GM19043 (cell line): ENCODE data around the gene FBXW9.
"Not testable (repeated sequence)": the region's sequence is repeated elsewhere in the genome, so short reads cannot be mapped to it uniquely, and the experiment has no call there.

Experiments used
- ATAC-seq: cut with Tn5 transposase; IDR thresholded peaks from one replicate; pipeline ENCODE4 v1.9.1; 2021; ENCODE audit warnings: low read depth; ENCODE audit not compliant: unreplicated experiment

Gene FBXW9

GRCh38 chr19:12685831-12686230 lies 10.6 kb downstream of the FBXW9 start:
- no peak for ATAC-seq

GRCh38 chr19:12681074-12681987 lies 15.1 kb downstream of the FBXW9 start, which contains the start of gene DHPS:
Gene DHPS (minus strand): TSS chr19:12681880. CDS start chr19:12681766, 114 bp downstream.
- ATAC-seq = peak; percentile 61

DNA sequence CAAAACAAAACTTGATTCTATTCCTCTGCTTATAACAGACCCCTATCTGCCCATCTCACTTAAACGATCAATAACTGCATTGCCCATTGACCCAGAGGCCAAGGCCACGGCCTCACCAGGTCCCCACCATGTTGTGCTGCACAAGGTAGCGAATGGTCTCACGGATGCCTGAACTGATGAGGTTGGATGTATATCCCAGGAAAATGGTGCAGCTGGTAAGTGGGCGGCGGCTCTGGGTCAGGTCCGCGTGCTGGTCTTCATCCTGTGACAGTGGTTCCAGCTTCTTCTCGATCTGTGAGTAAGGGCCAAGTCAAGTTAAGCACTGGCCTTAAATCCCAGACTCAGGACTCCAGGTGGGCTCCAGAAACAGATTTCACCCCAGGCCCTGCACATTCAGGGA lies 16.4 kb downstream of the FBXW9 start:
- no peak for ATAC-seq

DNA sequence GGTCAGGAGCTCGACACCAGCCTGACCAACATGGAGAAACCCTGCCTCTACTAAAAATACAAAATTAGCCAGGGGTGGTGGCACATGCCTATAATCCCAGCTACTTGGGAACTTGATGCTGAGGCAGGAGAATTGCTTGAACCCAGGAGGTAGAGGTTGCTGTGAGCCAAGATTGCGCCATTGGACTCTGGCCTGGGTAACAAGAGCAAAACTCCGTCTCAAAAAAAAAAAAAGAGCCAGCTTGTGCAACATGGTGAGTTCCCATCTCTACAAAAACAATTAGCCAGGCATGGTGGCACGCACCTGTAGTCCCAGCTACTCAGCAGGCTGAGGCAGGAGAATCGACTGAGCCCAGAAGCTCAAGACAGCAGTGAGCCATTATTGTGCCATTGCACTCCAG lies 18.4 kb downstream of the FBXW9 start:
- not testable (repeated sequence) for ATAC-seq

GRCh38 chr19:12676928-12677327 lies 19.5 kb downstream of the FBXW9 start:
- no peak for ATAC-seq

DNA sequence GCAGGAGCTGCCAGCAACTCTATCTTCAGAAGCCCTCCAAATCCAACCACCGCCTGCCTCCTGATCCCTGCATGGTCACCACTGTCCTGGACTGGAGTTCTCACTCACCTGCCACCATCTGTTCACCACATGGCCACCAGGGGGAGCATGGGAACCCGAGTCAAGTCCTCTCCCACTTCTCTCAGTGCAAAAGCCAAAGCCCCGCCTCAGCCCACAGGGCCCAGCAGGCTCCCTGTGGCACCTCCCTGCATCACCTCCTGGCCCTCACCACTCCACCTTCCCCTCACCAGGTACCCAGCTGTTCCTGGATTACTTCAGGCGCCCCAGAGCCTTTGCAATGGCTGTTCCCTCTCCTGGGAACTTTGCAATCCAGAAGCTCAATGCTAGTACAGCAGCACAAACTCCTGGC lies 20.0 kb downstream of the FBXW9 start:
- ATAC-seq = no peak

DNA sequence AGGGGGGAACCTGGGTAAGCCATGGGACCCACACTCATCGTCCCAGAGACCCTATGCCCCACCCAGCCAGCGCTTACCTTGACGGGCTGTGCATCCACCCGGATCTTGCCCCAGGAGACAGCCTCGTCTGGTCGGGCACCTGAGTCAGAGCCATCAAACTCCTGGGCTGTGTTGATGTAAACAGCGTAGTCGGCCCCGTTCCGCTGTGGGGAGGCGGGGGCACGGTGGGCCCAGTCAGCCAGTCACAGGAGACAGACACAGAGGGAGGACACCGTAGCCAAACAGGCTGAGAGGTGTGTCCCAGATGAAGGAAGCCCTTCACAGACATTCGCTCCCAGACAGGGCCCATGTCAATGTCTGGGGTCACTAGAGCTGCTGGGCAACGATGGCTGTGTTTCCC lies 20.5 kb downstream of the FBXW9 start:
- no peak for ATAC-seq

DNA sequence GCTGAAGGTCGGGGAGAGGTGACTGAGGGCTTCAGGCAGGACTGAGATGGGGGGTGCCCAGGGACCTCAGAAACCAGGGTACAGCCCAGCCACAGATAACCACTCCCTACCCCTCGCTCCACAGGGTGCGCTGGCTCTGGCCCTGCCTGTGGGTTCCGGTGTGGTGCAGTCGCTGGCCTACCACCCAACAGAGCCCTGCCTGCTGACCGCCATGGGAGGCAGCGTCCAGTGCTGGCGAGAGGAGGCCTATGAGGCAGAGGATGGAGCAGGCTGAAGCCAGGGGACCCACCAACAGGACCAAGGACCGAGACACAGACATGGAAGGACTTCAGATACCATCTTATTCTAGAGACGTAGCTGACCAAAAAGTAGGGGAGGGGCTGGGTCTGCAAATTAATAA lies 21.0 kb downstream of the FBXW9 start:
- ATAC-seq = no peak

DNA sequence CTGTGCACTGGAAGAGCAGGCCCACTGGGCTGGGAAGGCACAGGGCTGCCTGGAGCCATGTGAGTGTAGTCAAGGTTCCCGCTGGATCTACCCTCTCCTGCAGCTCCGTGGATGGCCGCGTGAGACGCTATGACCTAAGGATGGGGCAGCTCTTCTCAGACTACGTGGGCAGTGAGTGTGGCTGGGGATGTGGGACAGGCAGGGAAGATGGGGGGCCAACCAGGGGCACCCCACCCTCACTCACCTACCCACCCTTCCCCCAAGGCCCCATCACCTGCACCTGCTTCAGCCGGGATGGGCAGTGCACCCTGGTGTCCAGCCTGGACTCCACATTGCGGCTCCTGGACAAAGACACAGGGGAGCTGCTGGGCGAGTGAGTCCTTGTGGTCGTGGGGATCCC lies 23.7 kb downstream of the FBXW9 start:
- ATAC-seq = no peak

GRCh38 chr19:12670159-12670928 lies 26.1 kb downstream of the FBXW9 start:
- ATAC-seq = no peak

DNA sequence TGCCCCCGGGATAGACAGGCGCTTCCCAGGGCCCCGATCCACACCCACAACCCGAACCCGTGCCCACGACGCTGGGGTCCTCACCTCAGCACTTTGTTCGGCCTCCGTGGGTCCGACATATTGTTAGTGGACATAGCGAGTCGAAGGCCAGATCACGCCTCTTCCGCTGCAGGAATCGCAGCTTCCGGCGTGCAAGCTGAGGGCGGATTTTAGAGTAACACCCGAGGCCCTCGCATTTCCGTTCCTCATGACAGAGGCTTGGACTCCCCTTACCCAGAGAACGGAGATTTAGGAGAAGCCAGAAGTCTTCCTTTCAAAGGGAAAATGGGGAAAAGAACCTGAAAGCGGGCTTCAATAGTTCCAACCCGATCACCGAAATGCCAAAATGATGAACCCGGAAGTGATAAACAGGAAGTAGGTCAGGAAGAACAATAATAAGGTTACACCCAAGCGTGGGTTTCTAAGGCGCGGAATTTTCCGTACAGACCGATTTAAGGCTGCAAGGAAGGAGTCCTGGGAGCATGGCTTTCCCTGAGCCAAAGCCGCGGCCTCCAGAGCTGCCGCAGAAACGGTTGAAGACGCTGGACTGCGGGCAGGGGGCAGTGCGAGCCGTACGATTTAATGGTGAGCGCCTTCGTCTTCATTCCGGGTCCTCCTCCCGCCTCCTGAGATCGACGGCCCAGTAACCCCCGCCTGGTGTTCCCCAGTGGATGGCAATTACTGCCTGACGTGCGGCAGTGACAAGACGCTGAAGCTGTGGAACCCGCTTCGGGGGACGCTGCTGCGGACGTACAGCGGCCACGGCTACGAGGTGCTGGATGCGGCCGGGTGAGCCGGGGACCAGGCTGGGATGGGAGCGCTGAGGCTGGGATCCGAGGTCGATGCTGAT lies 26.9 kb downstream of the FBXW9 start:
- no peak for ATAC-seq

GRCh38 chr19:12668932-12669269 lies 27.5 kb downstream of the FBXW9 start:
- no peak for ATAC-seq

- no peak for ATAC-seq
These were observed 28.1 kb downstream of the FBXW9 start for GRCh38 chr19:12668346-12668745.

GRCh38 chr19:12667731-12668302 lies 28.6 kb downstream of the FBXW9 start:
- no peak for ATAC-seq

GRCh38 chr19:12666265-12667048 lies 30.0 kb downstream of the FBXW9 start, which contains the start of the genes MAN2B1 and WDR83:
Gene MAN2B1 (minus strand): TSS chr19:12666742. CDS start chr19:12666701, 41 bp downstream.
Gene WDR83 (plus strand): TSS chr19:12666807. CDS start chr19:12669791, 2,984 bp downstream.
- ATAC-seq = no peak

GRCh38 chr19:12665671-12666264 lies 30.7 kb downstream of the FBXW9 start:
- no peak for ATAC-seq

DNA sequence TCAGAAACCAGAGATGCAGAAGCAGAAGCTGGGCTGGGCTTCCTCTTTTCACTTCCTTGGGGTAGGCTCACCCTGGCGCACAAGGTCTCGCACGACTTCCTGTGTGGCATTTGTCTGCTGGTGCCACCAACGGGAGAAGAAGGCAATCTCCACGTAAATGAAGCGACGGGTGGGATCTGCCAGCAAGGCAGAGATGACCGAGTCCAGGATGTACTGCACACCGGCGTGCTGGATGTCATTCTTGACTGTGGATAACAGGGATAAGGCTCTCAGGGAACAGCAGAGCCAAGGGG lies 31.2 kb downstream of the FBXW9 start:
- ATAC-seq = no peak

DNA sequence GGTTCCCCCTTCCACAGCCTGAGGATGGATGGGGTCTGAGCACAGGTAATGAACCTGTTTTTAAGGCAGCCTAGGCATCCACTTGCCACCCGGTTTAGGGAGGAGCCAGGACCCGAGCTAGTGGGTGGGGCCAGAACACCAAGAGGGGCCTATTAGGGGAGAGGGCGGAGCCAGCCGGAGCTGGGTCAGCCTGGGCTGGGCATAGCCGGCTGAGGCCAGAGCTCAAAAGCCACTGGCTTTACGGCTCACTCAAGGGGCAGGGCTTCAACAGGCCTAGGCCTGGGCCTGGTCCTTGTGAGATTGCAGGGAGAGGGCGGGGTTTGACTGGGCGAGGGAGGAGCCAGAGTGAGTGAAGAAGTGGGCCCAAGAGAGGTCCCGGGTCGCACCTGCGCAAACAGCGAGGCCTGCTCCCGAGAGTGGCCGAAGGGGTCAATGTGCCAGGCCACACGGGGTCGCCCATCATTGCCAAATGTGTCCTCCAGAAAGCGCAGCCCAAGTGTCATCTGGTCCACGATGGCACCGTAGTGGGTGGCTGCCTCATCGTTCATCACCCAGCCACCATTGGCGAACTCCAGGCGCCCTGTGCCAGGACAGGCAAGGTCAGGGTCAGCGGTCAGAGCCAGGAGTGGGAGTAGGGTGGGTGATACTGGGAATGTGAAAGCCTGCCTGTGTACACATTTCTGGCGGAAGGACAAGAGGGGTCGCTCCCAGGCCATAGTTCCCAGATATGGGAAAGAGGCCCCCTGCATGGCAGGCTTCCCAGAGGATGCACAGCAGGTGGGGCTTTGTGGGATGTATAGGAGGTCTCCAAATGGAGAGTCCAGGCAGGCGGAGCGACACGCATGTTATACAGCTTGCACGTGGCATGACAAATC lies 31.8 kb downstream of the FBXW9 start:
- no peak for ATAC-seq
